Measurements from ENCODE around the gene ACOX3.
"Not testable (repeated sequence)": the region's sequence is repeated elsewhere in the genome, so short reads cannot be mapped to it uniquely, and the experiment has no call there.

The ACOX3 gene

GRCh38 chr4:8352368-8353157, 88.0 kb downstream of the ACOX3 start:
- DNase-seq (ENCODE audit: low spot score), result no peak

DNA sequence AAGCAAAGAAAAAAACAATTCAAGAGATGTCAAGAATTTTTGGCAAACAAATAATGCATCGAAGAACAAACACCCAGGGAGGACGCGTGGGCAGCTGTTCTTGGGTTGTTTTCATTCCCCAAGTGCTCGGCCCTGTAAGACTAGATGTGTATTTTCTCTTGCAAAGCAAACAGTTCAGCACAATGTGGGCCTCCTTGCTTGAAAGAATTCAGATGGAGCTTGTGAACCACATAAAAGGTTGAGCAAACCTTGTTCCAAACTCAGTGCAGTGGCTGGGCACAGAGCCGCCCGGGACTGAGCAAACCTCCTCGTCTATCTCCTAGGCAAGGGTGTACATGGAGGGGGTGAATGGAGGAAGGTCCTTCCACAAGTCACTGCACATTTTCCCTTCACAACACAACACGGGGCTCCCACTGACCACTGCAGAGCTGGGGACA, 88.6 kb downstream of the ACOX3 start:
- DNase-seq (ENCODE audit: low spot score), result peak; percentile 47

DNA sequence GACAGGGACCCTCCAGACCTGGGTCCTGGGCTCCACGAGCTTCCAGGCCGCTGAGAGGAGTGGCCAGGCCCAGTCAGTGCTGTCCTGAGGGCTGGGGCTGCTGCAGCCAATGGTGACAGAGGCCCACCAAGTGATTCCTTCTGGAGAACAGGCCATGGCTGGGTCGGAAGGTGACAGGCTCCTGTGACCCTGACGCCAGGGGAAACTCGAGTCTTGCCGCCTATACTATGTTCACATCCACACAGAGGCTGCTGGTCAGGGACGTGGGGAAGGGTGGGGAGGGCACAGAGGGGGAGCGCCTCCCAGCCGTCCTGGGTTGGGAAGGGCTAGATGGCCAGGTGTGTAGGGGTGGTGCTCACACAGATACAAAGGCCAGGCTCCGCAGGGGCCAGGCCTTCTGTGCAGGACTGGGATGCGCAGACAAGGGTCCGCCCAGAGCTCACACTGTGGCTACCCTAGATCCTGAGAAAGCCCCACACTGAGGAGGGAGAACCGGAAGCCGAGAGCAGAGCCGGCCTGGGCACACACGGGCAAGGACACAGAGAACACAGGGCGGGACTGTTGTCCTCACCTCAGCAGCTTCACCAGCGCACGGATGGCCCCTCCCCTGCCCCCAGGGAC, 89.6 kb downstream of the ACOX3 start:
- DNase-seq (ENCODE audit: low spot score), result no peak

- no peak for DNase-seq (ENCODE audit: low spot score)
Observed at GRCh38 chr4:8350352-8350751, 90.2 kb downstream of the ACOX3 start.

GRCh38 chr4:8349664-8350236, 90.8 kb downstream of the ACOX3 start:
- no peak for DNase-seq (ENCODE audit: low spot score)

DNA sequence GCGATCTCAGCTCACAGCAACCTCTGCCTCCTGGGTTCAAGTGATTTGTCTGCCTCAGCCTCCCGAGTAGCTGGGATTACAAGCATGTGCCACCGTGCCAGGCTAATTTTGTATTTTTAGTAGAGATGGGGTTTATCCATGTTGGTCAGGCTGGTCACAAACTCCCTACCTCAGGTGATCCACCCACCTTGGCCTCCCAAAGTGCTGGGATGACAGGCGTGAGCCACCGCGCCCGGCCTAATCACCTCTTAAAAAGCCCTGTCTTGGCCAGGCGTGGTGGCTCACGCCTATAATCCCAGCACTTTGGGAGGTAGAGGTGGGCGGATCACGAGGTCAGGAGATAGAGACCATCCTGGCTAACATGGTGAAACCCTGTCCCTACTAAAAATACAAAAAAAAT, 91.3 kb downstream of the ACOX3 start:
- DNase-seq (ENCODE audit: low spot score), result not testable (repeated sequence)

DNA sequence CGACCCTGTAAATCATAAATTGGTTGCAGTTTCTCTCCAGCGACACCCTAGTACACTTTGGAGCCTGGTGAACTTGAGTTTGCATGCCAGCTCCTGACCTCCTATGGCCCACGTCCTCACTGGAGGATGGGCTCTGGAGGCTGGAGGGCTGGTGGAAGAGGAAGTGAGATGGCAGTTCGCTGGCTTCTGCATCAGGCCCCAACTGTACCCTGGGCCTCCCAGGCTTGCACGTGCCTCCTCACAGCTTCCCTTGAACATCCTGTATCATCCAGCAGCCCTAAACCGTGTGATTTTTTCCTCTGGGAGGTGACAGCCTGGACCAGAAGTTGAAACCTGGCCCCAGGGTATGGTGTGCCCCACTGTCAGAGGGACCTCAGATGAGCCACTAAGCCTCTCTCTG, 92.5 kb downstream of the ACOX3 start:
- DNase-seq (ENCODE audit: low spot score), result no peak

- no peak for DNase-seq (ENCODE audit: low spot score)
Observed at GRCh38 chr4:8347660-8348059, 92.9 kb downstream of the ACOX3 start.

- DNase-seq (ENCODE audit: low spot score), result no peak
Observed at GRCh38 chr4:8346838-8347605, 93.5 kb downstream of the ACOX3 start.

- no peak for DNase-seq (ENCODE audit: low spot score)
Observed at GRCh38 chr4:8345946-8346814, 94.3 kb downstream of the ACOX3 start.

DNA sequence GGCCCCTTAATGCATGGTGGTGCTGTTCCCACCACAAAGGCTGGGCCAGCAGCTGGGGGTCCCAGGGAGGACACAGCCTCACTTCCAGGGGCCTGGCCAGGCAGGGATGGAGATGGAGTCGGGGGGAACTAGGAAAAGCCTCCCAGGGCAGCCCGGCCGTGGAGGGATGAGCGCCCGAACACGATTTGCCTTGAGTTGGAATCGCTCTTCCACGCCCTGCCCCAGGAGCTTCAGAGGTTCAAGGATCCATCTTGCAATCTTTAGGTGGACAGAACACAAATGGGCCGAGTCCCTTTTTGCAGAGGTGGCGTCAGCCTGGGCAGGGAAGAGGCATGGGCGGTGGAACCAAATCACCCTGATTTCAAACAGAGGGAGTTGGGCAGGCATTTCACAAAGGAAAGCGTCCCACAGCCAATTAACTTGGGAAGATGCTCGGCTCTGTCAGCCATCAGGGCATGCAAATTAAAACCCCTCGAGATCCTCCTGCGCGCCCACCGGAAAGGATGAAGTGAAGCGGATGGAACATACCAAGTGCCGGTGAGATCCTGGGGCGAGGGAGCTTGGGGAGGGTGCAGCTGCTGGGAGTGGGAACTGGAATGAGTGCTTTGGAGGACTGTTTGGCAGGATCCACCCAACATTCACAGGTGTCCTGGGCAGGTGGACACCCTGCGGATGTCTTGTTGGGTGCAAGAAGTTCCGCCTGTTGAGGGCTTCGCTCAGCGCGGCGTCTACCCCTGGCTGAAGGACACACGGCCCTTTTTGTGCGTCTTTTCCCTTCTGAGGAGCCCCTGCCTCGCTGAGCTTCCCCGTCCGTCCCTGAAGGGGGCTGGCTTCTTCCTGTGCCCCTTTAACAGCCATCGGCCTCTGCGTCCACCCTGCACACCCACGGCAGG, 95.2 kb downstream of the ACOX3 start:
- DNase-seq (ENCODE audit: low spot score), result no peak

DNA sequence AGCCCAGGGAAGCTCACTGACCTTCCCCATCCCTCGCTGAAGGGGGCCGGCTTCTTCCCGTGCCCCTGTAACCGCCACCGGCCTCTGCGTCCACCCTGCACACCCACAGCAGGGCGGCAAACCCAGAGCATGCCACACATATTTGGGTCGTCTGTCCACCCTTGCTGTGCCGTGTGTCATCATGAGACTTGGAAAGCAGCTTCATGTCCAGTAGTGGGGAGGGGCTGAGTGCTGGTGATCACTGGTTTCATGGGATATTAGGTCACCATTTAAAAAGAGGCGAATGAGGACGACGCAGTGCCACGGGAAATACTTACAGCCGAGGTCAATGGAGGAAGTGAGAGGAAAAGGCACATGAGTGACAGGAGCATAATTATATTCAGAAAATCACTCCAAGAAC, 96.1 kb downstream of the ACOX3 start:
- no peak for DNase-seq (ENCODE audit: low spot score)

GRCh38 chr4:8343967-8344331, 96.6 kb downstream of the ACOX3 start:
- DNase-seq (ENCODE audit: low spot score), result no peak

GRCh38 chr4:8343262-8343966, 97.1 kb downstream of the ACOX3 start:
- no peak for DNase-seq (ENCODE audit: low spot score)

GRCh38 chr4:8342651-8343261, 97.8 kb downstream of the ACOX3 start:
- no peak for DNase-seq (ENCODE audit: low spot score)

- no peak for DNase-seq (ENCODE audit: low spot score)
Observed at GRCh38 chr4:8341691-8342090, 98.8 kb downstream of the ACOX3 start.

- not testable (repeated sequence) for DNase-seq (ENCODE audit: low spot score)
Observed at GRCh38 chr4:8341281-8341680, 99.2 kb downstream of the ACOX3 start.

DNA sequence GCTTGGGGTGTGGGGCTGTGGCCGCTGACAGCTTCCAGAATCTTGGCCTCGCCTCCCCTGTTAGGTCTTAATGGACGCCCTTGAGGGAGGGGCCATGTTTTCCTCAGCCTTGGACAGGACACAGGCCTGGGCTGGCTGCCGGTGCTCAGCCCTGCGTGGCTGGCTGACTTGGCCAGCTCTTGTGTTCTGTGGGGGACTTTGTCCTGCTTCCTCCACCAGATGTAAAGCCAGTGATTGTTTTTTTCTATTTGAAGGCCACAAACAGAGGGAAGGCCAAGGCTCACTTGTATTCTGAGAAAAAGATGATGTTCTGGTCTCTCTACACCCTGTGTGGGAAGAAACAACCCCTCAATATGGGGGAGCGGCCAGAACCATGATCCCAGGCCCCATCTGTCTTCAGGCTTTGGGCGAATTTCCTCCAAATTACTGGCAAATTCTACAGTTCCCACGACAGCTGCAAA, 99.7 kb downstream of the ACOX3 start:
- peak; percentile 53 for DNase-seq (ENCODE audit: low spot score)

GRCh38 chr4:8338351-8338961, 102.1 kb downstream of the ACOX3 start:
- no peak for DNase-seq (ENCODE audit: low spot score)

All from GM03348 (cell line).